NCI-H748 (cell line): ENCODE measurements around the gene NEGR1.

ENCODE experiments used
- DNase-seq: peaks from one replicate; lab custom pipeline; 2025; ENCODE audit not compliant: unreplicated experiment; lab: John Stamatoyannopoulos, UW

The NEGR1 gene

DNA sequence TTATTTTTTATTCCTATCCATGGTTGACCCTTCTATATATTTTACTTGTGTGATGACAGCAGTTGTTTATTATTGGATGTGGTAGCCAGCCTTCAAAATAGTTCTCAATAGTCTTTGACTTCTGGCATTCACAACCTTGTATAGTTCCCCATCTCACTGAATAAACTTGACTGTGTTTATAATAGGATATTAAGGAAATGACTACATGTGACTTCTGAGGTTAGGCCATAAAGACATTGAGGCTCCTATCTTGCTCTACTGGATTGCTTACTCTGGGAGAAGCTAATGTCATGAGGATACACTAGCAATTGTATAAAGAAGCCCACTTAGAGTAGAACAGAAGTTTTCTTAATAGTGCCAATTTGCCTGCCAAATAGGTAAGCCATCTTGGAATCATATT lies 231.8 kb downstream of the NEGR1 start:
- no peak for DNase-seq

DNA sequence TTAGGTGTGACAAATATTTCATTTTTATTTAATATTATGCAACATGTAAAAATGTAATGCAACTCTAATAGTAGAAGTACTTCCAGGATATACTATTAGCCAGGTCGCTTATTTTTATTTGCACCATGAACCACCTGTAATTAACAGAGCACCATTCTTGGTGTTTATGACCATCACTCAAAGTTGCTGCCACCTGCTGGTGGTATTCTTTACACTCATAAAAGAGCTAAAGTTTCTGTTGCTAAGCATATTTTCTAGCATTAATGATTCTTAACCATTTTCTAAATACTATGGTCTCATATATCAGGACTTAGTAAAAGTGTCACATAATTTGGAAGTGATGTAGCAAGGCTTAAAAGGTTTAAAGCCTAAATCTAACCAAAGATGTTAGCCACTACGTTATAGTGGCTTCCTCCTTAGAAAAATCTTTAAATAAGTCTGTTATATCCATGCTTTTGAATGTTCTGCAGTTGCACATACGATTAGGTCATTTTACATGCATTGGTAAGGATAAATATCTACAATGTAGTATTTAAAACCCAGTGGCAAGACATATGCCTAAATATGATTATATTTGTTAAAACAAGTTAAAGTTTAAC lies 244.5 kb downstream of the NEGR1 start:
- peak; percentile 73 for DNase-seq

- peak; percentile 9 for DNase-seq
These were observed 247.5 kb downstream of the NEGR1 start for GRCh38 chr1:72034827-72035226.

GRCh38 chr1:72023063-72023930 lies 259.0 kb downstream of the NEGR1 start:
- DNase-seq, result no peak

GRCh38 chr1:72018562-72018961 lies 263.8 kb downstream of the NEGR1 start:
- DNase-seq, result no peak

GRCh38 chr1:72015006-72015405 lies 267.3 kb downstream of the NEGR1 start:
- no peak for DNase-seq

DNA sequence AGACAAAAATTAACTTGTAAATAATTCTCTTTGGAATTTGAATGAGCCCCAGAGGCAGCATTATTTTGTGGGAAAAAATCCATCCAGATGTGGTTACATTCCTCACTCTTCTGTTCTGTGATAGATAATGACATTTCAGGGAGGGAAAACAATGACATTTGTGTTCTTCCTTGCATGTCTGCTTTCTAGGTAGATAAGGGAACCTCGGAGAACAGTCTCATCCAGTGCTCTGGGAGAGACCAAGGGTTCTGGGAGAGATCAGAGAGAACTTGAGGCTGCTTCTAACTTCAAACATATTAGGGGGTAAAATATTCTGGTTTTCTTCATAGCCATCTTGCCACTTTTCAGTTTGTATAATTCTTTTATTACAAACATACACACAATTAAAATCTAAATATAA lies 269.2 kb downstream of the NEGR1 start:
- DNase-seq, result no peak

DNA sequence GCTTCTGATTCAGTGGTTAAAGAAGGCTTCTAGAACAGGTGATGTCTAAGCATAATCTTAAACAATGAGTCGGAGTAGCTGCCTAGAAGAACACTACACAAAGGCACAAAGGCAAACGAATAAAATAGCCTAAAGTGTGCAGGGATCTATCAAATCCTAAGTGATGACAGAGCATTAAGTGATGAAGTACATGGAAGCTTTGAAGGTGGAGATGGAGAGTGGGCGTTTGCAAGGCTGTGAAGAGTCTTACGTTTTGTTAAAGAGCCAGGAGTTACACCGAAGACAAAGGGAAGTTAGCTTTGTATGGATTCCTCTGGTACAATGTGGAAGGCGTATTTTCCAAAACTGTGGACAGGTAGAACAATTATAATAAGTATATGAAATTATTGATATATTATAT lies 270.6 kb downstream of the NEGR1 start:
- no peak for DNase-seq

DNA sequence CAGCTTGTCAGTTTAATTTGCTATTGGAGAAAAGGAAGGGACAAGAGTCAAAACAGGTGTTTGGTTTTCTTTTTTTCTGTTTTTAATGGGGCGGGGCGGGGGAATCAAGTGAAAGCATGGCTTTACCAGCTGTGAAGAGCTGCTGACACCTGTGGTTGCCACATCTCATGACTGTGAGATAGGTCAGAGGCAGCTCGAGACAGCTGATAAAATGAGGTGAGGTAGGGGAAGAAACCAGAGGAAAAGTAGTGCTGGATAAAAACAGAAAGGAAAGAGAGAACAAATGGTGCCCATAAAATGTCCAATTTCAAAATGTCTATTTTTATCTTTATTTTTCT lies 272.3 kb downstream of the NEGR1 start:
- peak; percentile 17 for DNase-seq

DNA sequence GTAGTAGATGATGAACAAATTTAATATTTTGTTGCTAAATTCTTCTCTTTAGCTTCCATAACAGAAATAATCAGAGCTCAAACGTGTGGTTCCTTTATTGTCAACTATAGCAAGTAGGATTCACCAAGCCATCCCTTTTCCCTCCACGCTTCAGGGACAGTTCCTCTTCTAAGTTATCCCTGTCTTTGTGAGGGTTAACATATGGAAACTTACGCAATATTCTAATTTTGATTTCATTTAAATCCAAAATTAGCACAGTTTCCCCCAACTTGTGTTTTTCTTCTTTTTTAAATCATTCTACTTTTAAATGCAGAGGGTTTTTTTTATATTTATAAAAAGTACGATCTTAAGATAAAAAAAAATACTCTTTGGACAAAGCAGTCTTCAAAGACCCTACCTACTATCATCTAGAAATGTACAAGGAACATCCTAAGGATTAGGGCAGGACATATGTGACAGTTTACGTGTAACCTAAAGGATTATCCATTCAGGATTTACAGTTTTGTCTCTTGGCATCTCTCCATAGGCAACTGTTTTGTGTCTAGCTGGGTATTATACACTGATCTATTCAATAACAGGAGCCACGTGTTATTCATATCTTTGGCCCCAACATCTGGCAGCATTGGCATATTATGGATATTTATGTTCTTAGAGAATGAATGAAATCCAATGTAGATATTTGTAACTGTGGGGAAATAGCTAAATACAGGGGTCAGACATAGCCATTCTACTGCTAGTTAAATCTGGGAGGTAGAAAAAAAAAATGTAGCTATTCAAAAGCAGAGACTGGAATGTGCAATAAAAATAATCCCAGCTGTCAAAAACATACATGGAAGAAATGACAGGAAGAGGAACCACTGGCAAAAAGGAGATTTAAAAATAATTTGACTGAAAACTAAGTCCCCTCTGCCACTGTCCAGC lies 272.9 kb downstream of the NEGR1 start:
- no peak for DNase-seq

DNA sequence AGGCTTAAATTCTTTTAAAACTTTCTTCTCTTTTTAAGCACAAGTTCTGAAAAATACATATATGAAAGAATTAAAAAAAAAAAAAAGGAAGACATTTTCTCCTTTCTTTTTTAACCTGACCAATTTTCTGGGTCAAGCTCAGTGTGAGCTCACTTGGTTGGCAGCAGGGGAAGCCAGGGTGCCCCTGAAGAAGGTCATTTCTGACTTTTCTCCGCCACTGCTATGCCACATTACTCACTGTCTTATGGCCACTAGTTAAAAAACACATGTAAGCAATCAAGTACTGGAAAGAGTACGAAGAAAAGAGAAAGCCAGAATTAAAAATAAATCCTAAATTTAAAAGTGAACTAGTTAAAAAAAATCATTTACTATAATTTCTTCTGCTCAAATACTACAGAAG lies 275.0 kb downstream of the NEGR1 start:
- no peak for DNase-seq

- no peak for DNase-seq
These were observed 276.2 kb downstream of the NEGR1 start for GRCh38 chr1:72006092-72006491.

- peak; percentile 66 for DNase-seq
These were observed 279.2 kb downstream of the NEGR1 start for GRCh38 chr1:72003092-72003491.

GRCh38 chr1:72000809-72001208 lies 281.5 kb downstream of the NEGR1 start:
- peak; percentile 63 for DNase-seq

DNA sequence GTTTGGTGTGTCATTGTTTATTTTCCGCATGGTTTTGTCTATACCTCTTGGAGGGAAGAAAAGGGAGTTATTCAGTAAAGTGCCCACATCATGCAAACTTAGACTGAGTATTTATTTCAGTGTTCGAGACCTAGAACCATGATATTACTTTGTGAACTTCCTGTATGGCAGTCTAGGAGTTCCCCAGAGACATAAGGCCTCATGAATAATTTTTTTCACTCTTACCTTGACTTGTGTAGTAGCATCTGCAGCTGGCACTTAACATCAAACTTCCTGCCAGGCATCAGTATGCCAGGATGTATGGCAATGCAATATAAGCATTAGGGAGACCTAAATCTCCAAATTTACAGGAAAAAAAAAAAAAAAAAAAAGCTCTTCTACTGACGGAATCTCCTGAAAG lies 287.7 kb downstream of the NEGR1 start:
- DNase-seq, result no peak

GRCh38 chr1:71987181-71987580 lies 295.2 kb downstream of the NEGR1 start:
- DNase-seq, result no peak

- DNase-seq, result no peak
These were observed 296.2 kb downstream of the NEGR1 start for GRCh38 chr1:71986160-71986559.

DNA sequence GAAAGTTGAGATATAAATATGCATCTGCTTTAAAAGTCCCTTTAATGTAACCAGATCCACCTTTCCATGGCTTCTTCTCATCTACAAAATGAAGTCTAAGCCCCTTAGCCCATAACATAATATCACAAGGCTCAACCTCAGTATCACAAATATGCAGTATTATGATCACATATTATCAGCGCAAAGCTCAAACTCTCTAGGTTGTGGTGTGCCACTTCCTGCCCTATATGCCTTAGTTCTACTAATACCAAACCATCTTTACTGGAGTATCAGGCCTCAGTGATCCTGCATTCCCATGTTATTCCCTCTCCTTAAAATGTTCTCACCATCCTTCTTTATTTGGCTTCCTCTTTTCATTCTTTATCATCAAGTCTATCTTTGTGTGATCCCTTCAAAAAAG lies 301.8 kb downstream of the NEGR1 start:
- no peak for DNase-seq

GRCh38 chr1:71979882-71980281 lies 302.5 kb downstream of the NEGR1 start:
- no peak for DNase-seq

GRCh38 chr1:71967670-71968069 lies 314.7 kb downstream of the NEGR1 start:
- no peak for DNase-seq

GRCh38 chr1:71964188-71964587 lies 318.2 kb downstream of the NEGR1 start:
- no peak for DNase-seq
